ENCODE measurements around the gene GRM7. TPM values are rescaled to one million over a fixed set of nuclear protein-coding genes. Genes with fewer than 3 reads are reported as not detected.

The GRM7 gene
- total and polyA plus RNA-seq, 4 donors: 0.08 to 0.33 TPM; not detected in 2

DNA sequence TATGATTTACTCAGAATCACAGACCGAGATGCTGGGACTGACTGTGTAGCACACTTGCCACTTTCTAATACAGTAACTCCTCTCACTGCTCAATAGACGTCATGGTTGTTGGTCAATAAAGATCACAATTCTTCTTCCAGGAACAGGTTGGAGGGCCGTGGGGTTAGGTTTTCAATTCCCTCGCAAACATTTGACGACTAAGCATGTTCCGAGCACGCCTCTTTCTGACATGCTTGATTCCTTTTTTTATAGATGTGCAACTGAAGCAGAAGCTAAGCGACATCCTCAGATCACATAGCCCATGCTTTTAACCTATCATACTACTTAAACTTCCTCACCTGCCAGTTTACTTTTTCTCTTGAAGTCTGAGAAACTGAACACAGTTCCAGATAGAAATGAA, 61.0 kb downstream of the GRM7 start:
- no peaks in the 10 kb centered on the region for H3K9me3 ChIP-seq (ENCODE audit: control insufficient read depth in 4 of 4, low read length in 3 of 4)
- peaks cover 0 to 18% (median 7%) of the 10 kb centered on the region in 4 donors for H3K4me1 ChIP-seq (ENCODE audit: control insufficient read depth in 4 of 4, insufficient read depth in 4 of 4, low read length in 3 of 4)
- H3K27me3 ChIP-seq (ENCODE audit: control insufficient read depth in 4 of 4, insufficient read depth in 4 of 4, low read length in 3 of 4): no peaks in the 10 kb centered on the region
- 83% methylated on average over 8 of the region's 8 CpGs for WGBS
- no peak overlapping the region for H3K27ac ChIP-seq (ENCODE audit: low read depth in 1 of 2, low read length in 2 of 2)
- H3K4me3 ChIP-seq (ENCODE audit: low read depth in 1 of 3, low read length in 3 of 3): no peak overlapping the region
- no peak for DNase-seq (ENCODE audit: low spot score)
- TF ChIP-seq, protein P1, sequence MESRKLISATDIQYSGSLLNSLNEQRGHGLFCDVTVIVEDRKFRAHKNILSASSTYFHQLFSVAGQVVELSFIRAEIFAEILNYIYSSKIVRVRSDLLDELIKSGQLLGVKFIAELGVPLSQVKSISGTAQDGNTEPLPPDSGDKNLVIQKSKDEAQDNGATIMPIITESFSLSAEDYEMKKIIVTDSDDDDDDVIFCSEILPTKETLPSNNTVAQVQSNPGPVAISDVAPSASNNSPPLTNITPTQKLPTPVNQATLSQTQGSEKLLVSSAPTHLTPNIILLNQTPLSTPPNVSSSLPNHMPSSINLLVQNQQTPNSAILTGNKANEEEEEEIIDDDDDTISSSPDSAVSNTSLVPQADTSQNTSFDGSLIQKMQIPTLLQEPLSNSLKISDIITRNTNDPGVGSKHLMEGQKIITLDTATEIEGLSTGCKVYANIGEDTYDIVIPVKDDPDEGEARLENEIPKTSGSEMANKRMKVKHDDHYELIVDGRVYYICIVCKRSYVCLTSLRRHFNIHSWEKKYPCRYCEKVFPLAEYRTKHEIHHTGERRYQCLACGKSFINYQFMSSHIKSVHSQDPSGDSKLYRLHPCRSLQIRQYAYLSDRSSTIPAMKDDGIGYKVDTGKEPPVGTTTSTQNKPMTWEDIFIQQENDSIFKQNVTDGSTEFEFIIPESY (IDR thresholded peaks at IDR 0.05): no peak
- TF ChIP-seq FOXA2 (IDR thresholded peaks at IDR 0.05) (no peak), RXRA (IDR thresholded peaks at IDR 0.05) (no peak), HNF4G (IDR thresholded peaks at IDR 0.05) (no peak), HNF4A (conservative IDR thresholded peaks at IDR 0.05) (no peak), YY1 (IDR thresholded peaks at IDR 0.05) (no peak), TAF1 (conservative IDR thresholded peaks at IDR 0.05) (no peak), RAD21 (IDR thresholded peaks at IDR 0.05) (no peak), FOXA1 (IDR thresholded peaks at IDR 0.05) (no peak), JUND (IDR thresholded peaks at IDR 0.05) (no peak)
- TF ChIP-seq, protein P2, sequence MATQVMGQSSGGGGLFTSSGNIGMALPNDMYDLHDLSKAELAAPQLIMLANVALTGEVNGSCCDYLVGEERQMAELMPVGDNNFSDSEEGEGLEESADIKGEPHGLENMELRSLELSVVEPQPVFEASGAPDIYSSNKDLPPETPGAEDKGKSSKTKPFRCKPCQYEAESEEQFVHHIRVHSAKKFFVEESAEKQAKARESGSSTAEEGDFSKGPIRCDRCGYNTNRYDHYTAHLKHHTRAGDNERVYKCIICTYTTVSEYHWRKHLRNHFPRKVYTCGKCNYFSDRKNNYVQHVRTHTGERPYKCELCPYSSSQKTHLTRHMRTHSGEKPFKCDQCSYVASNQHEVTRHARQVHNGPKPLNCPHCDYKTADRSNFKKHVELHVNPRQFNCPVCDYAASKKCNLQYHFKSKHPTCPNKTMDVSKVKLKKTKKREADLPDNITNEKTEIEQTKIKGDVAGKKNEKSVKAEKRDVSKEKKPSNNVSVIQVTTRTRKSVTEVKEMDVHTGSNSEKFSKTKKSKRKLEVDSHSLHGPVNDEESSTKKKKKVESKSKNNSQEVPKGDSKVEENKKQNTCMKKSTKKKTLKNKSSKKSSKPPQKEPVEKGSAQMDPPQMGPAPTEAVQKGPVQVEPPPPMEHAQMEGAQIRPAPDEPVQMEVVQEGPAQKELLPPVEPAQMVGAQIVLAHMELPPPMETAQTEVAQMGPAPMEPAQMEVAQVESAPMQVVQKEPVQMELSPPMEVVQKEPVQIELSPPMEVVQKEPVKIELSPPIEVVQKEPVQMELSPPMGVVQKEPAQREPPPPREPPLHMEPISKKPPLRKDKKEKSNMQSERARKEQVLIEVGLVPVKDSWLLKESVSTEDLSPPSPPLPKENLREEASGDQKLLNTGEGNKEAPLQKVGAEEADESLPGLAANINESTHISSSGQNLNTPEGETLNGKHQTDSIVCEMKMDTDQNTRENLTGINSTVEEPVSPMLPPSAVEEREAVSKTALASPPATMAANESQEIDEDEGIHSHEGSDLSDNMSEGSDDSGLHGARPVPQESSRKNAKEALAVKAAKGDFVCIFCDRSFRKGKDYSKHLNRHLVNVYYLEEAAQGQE (IDR thresholded peaks at IDR 0.05): no peak
- TF ChIP-seq, protein P3, sequence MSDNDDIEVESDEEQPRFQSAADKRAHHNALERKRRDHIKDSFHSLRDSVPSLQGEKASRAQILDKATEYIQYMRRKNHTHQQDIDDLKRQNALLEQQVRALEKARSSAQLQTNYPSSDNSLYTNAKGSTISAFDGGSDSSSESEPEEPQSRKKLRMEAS (IDR thresholded peaks at IDR 0.05): no peak
- TF ChIP-seq, protein P4, sequence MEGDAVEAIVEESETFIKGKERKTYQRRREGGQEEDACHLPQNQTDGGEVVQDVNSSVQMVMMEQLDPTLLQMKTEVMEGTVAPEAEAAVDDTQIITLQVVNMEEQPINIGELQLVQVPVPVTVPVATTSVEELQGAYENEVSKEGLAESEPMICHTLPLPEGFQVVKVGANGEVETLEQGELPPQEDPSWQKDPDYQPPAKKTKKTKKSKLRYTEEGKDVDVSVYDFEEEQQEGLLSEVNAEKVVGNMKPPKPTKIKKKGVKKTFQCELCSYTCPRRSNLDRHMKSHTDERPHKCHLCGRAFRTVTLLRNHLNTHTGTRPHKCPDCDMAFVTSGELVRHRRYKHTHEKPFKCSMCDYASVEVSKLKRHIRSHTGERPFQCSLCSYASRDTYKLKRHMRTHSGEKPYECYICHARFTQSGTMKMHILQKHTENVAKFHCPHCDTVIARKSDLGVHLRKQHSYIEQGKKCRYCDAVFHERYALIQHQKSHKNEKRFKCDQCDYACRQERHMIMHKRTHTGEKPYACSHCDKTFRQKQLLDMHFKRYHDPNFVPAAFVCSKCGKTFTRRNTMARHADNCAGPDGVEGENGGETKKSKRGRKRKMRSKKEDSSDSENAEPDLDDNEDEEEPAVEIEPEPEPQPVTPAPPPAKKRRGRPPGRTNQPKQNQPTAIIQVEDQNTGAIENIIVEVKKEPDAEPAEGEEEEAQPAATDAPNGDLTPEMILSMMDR (IDR thresholded peaks at IDR 0.05; ENCODE audit: low read depth, low read length, missing input control): no peak
- no peak overlapping the region for H3K9ac ChIP-seq (ENCODE audit: low read depth in 1 of 2, low read length in 2 of 2)
- H3K36me3 ChIP-seq (ENCODE audit: control insufficient read depth in 4 of 4, insufficient read depth in 3 of 4, low read depth in 1 of 4, low read length in 3 of 4): no peaks in the 10 kb centered on the region

DNA sequence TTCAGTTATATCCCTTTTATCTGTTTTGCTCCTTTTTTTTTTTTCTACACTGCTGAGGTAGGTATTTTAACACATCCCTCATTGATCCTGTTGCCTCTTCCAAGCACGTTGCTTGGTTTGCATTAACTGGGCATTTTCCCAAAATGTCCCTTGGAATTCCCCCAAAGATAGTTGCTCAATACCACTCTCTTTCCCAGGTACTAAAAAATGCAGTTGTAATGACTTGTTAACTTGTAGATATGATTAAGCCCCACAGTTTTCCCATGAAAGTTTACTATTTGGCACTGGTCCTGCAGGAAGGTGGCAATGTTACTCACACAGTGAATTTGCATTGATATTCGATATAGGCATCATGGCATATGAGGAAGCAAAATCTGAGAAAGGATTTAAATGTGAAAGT, 67.1 kb downstream of the GRM7 start:
- WGBS: 34% methylated on average over 2 of the region's 2 CpGs
- no peak for DNase-seq (ENCODE audit: low spot score)
- H3K36me3 ChIP-seq (ENCODE audit: control insufficient read depth in 4 of 4, insufficient read depth in 3 of 4, low read depth in 1 of 4, low read length in 3 of 4): no peaks in the 10 kb centered on the region
- H3K27ac ChIP-seq (ENCODE audit: low read depth in 1 of 2, low read length in 2 of 2): peak overlapping the region in 1 of 2 donors; percentile 41
- H3K4me1 ChIP-seq (ENCODE audit: control insufficient read depth in 4 of 4, insufficient read depth in 4 of 4, low read length in 3 of 4): peaks cover 0 to 28% (median 20%) of the 10 kb centered on the region in 4 donors
- H3K27me3 ChIP-seq (ENCODE audit: control insufficient read depth in 4 of 4, insufficient read depth in 4 of 4, low read length in 3 of 4): no peaks in the 10 kb centered on the region
- H3K9ac ChIP-seq (ENCODE audit: low read depth in 1 of 2, low read length in 2 of 2): no peak overlapping the region
- no peak overlapping the region for H3K4me3 ChIP-seq (ENCODE audit: low read depth in 1 of 3, low read length in 3 of 3)
- no peaks in the 10 kb centered on the region for H3K9me3 ChIP-seq (ENCODE audit: control insufficient read depth in 4 of 4, low read length in 3 of 4)
- TF ChIP-seq GABPA (IDR thresholded peaks at IDR 0.05 in 1 of 2, conservative IDR thresholded peaks at IDR 0.05 in 1 of 2) (no peak), SP1 (IDR thresholded peaks at IDR 0.05) (peak; percentile 16), HNF4G (IDR thresholded peaks at IDR 0.05) (no peak), FOXA1 (IDR thresholded peaks at IDR 0.05) (no peak)
- TF ChIP-seq, protein P1 (IDR thresholded peaks at IDR 0.05): peak; percentile 60
- TF ChIP-seq, protein P5, sequence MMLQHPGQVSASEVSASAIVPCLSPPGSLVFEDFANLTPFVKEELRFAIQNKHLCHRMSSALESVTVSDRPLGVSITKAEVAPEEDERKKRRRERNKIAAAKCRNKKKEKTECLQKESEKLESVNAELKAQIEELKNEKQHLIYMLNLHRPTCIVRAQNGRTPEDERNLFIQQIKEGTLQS (IDR thresholded peaks at IDR 0.05): no peak
- TF ChIP-seq, protein P3 (IDR thresholded peaks at IDR 0.05): peak; percentile 80
- TF ChIP-seq, protein P4 (IDR thresholded peaks at IDR 0.05; ENCODE audit: low read depth, low read length, missing input control): no peak

All from liver (tissue), 9 donors.